Nephron (organoid): ENCODE measurements around the gene ZNF253.
"Not testable (repeated sequence)": the region's sequence is repeated elsewhere in the genome, so short reads cannot be mapped to it uniquely, and the experiment has no call there.

ENCODE experiments used
- H3K27ac Mint-ChIP-seq, 3 experiments: 2 replicates each; pipeline ENCODE4 v1.8.0; 2020; ENCODE audit warnings: mixed read lengths in 3 of 3, mild to moderate bottlenecking in 2 of 3, moderate library complexity in 1 of 3
- H3K27me3 Mint-ChIP-seq: 2 replicates; pipeline ENCODE4 v1.8.0; 2021; ENCODE audit warnings: low read depth, mild to moderate bottlenecking, moderate library complexity, mixed read lengths
- H3K36me3 Mint-ChIP-seq: 2 replicates; pipeline ENCODE4 v1.8.0; 2020; ENCODE audit warnings: low read depth, mixed read lengths
- H3K4me1 Mint-ChIP-seq: 2 replicates; pipeline ENCODE4 v1.8.0; 2020; ENCODE audit warnings: mixed read lengths
- H3K4me3 Mint-ChIP-seq, 3 experiments: 2 replicates each; pipeline ENCODE4 v1.8.0; 2020; ENCODE audit warnings: mild to moderate bottlenecking in 3 of 3, mixed read lengths in 3 of 3, moderate library complexity in 2 of 3
- H3K9me3 Mint-ChIP-seq: 2 replicates; pipeline ENCODE4 v1.8.0; 2020; ENCODE audit warnings: mixed read lengths
- TF ChIP-seq, protein P1 (sequence below), 3 experiments: fragments of 200-600 bp; sonication (generic); IDR thresholded peaks; one replicate each; pipeline ENCODE4 v1.5.0; 2021; ENCODE audit warnings: antibody characterized with exemption in 3 of 3; ENCODE audit not compliant: unreplicated experiment in 3 of 3

Gene ZNF253

DNA sequence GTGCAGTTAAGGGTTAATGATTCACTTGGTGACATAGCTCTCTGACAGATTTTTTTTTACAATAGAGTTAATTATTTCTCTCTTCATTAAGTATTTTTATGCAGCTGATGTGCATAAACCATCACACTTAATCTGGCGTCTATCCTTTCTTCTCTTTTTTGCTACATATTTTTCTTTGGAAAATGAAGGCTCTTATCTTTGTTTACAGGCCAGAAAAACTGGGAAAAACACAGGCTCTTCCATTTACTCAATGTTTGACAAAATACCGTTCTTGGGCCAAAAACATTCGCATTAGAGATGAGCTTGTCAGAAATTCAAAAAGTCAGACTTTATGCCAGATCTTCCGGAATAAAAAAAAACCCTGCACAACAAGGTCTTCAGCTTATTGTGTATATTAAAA lies 12.0 kb downstream of the ZNF253 start:
- Mint-ChIP-seq H3K27me3 (no peaks in the 10 kb centered on the region), H3K4me1 (no peaks in the 10 kb centered on the region), H3K36me3 (peaks cover 98% of the 10 kb centered on the region), H3K4me3 (no peak overlapping the region), H3K9me3 (peaks cover 74% of the 10 kb centered on the region), H3K27ac (no peak overlapping the region)
- TF ChIP-seq, protein P1, sequence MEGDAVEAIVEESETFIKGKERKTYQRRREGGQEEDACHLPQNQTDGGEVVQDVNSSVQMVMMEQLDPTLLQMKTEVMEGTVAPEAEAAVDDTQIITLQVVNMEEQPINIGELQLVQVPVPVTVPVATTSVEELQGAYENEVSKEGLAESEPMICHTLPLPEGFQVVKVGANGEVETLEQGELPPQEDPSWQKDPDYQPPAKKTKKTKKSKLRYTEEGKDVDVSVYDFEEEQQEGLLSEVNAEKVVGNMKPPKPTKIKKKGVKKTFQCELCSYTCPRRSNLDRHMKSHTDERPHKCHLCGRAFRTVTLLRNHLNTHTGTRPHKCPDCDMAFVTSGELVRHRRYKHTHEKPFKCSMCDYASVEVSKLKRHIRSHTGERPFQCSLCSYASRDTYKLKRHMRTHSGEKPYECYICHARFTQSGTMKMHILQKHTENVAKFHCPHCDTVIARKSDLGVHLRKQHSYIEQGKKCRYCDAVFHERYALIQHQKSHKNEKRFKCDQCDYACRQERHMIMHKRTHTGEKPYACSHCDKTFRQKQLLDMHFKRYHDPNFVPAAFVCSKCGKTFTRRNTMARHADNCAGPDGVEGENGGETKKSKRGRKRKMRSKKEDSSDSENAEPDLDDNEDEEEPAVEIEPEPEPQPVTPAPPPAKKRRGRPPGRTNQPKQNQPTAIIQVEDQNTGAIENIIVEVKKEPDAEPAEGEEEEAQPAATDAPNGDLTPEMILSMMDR (IDR thresholded peaks at IDR 0.05; ENCODE audit: unreplicated experiment in 3 of 3) = no peak

DNA sequence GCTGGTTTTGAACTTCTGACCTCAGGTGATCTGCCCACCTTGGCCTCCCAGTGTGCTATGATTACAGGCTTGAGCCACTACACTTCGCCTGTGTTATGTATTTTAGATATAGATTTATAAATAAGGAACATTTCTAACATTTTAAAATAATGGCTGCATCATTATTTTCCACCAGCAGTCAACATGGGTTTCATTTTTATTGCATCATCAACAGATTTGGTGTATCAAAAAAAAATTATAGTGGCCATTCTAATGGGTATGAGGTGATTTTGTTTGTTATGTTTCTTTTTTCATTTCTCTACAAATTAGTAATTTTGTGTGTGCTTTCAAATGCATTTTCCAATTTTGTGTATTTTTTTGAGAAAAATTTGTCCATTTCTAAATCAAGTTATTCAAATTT lies 18.9 kb downstream of the ZNF253 start:
- no peaks in the 10 kb centered on the region for H3K27me3 Mint-ChIP-seq
- no peaks in the 10 kb centered on the region for H3K4me1 Mint-ChIP-seq
- H3K27ac Mint-ChIP-seq = no peak overlapping the region
- H3K9me3 Mint-ChIP-seq = peaks cover 62% of the 10 kb centered on the region
- TF ChIP-seq, protein P1 (IDR thresholded peaks at IDR 0.05; ENCODE audit: unreplicated experiment in 3 of 3) = no peak
- peaks cover 100% of the 10 kb centered on the region for H3K36me3 Mint-ChIP-seq
- H3K4me3 Mint-ChIP-seq = no peak overlapping the region

DNA sequence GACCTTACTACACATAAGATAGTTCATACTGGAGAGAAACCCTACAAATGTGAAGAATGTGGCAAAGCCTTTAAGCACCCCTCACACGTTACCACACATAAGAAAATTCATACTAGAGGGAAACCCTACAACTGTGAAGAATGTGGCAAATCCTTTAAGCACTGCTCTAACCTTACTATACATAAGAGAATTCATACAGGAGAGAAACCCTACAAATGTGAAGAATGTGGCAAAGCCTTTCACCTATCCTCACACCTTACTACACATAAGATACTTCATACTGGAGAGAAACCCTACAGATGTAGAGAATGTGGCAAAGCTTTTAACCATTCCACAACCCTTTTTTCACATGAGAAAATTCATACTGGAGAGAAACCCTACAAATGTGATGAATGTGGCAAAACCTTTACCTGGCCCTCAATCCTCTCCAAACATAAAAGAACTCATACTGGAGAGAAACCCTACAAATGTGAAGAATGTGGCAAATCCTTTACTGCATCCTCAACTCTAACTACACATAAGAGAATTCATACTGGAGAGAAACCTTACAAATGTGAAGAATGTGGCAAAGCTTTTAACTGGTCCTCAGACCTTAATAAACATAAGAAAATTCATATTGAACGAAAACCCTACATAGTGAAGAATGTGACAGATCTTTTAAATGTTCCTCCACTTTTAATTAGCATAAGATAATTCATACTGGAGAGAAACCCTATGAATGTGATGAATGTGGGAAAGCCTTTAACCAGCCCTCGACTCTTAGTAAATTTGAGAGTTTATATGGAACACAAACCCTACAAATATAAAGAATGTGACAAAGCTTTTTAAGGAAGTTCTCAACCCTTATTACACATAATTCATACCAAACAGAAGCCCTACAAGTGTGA lies 26.6 kb downstream of the ZNF253 start:
- not testable (repeated sequence) for H3K27ac Mint-ChIP-seq, H3K4me1 Mint-ChIP-seq, H3K27me3 Mint-ChIP-seq, H3K4me3 Mint-ChIP-seq
- Mint-ChIP-seq H3K9me3 (peaks cover 68% of the 10 kb centered on the region), H3K36me3 (peaks cover 94% of the 10 kb centered on the region)

DNA sequence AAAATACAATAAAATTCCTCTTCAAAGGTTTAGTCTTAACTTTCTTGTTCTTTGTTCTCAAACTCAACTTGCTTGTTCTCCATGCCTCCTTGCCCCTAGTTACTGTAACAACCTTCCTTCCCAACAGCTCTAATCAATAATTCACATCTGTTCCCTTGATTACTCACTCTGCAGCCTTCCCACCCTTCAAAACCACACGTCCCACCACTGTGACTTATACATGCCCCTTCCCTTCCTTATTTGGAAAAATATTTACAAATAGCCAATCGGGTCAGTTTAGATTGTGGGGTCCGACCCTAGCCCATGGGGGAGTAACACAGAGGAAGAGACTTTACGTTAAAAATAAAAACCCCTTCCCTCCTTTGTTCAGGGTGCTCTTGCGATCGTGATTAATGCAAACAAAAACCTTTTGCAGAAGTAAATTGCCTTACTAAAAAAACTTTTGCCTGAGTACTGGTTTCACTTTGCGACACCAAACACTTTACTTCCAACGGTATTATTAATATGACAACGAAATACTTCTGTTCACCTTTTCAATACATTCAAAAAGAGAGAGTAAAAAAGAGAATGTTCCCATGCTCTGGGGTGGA lies 34.6 kb downstream of the ZNF253 start:
- TF ChIP-seq, protein P1 (IDR thresholded peaks at IDR 0.05; ENCODE audit: unreplicated experiment in 3 of 3) = no peak
- H3K27ac Mint-ChIP-seq = peak overlapping the region; percentile 97 to 98 (median 98)
- H3K4me1 Mint-ChIP-seq = peaks cover 7% of the 10 kb centered on the region
- peaks cover 77% of the 10 kb centered on the region for H3K9me3 Mint-ChIP-seq
- H3K27me3 Mint-ChIP-seq = peaks cover 7% of the 10 kb centered on the region
- H3K36me3 Mint-ChIP-seq = peaks cover 93% of the 10 kb centered on the region
- H3K4me3 Mint-ChIP-seq = peak overlapping the region; percentile 94 to 98 (median 97)

DNA sequence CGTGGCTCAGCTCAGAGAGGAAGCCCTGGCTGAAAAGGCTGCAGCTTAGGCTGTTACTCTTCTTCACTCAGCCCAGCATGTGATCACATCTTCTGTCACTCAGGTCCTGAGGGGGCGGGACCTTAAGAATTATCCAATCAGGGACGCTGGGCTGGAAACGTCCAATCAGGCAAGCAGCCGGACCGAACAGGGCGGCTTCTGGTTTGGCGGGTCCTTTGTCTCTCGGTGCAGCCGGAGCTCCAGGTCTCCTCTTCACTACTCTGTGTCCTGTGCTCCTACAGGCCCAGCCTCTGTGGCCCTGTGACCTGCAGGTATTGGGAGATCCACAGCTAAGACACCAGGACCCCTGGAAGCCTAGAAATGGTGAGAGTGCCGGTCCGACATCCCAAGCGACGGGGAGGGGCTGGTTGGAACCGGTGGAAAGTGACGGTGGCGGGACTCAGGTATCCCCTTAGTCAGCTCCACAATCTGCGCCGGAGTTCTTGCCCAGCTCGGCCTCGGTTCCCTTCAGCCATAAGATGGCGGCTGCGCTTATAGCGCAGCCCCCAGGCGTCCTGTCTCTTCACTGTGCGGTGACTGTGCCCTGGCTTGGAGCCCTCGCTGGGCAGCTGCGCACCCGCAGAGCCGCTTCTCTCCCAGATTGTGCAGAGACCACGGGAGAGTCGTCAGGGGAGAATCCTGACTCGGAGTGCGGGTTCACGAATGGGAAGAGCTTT lies 35.2 kb downstream of the ZNF253 start, which contains the start of gene ZNF93:
Gene ZNF93 (plus strand): TSS at position 218 of the 716 bp plus-strand sequence. CDS start 143 bp downstream, at position 361.
- Mint-ChIP-seq H3K27me3 (peaks cover 6% of the 10 kb centered on the region), H3K36me3 (peaks cover 93% of the 10 kb centered on the region), H3K27ac (peak within 1 kb of the TSS; percentile 97 to 98 (median 98)), H3K9me3 (peaks cover 77% of the 10 kb centered on the region), H3K4me1 (peaks cover 7% of the 10 kb centered on the region), H3K4me3 (peak within 1 kb of the TSS; percentile 94 to 98 (median 97))
- TF ChIP-seq, protein P1 (IDR thresholded peaks at IDR 0.05; ENCODE audit: unreplicated experiment in 3 of 3) = no peak

DNA sequence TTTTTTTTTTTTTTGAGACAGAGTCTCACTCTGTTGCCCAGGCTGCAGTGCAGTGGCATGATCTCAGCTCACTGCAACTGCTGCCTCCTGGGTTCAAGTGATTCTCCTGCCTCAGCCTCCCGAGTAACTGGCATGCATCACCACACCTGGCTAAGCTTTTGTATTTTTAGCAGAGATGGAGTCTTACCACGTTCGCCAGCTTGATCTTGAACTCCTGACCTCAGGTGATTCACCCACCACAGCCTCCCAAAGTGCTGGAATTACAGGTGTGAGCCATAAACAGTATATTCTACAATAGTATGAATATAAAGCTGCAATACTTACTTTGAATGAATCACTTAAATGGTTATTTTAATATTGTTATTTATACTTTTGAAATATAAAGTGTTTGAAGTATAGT lies 41.9 kb downstream of the ZNF253 start:
- H3K27ac Mint-ChIP-seq, H3K4me1 Mint-ChIP-seq, H3K4me3 Mint-ChIP-seq, H3K27me3 Mint-ChIP-seq: not testable (repeated sequence)
- peaks cover 72% of the 10 kb centered on the region for H3K9me3 Mint-ChIP-seq
- peaks cover 98% of the 10 kb centered on the region for H3K36me3 Mint-ChIP-seq
